Testis (tissue), 2 donors: ENCODE results near the gene NDUFA8.

Experiments used
- CTCF ChIP-seq, 3 experiments: fragments of 450-650 bp in 2 of 3; fragments of 200-600 bp in 1 of 3; sonication (generic) in 1 of 3; IDR thresholded peaks; one replicate each; pipeline ENCODE4 v1.5.1; 2016 to 2019; ENCODE audit warnings: antibody characterized with exemption in 3 of 3, mild to moderate bottlenecking in 2 of 3, moderate library complexity in 1 of 3
- POLR2A ChIP-seq: fragments of 450-650 bp; IDR thresholded peaks from one replicate; pipeline ENCODE4 v1.6.1; 2017; ENCODE audit warnings: antibody characterized with exemption, mild to moderate bottlenecking, moderate library complexity

- TF ChIP-seq CTCF (IDR thresholded peaks at IDR 0.05) (no peak), POLR2A (no peak)
Measured at GRCh38 chr9:122188369-122188768, 28.8 kb upstream of the NDUFA8 start.
